BJ (cell line): ENCODE data around the gene TCL1A. TPM values are rescaled to one million over a fixed set of nuclear protein-coding genes. Genes with fewer than 3 reads are reported as not detected.

Experiments used
- CTCF ChIA-PET: fragments of 350-600 bp; formaldehyde crosslinking; extraction: SDS; loops from one replicate; lab custom pipeline; 2021; ENCODE audit warnings: antibody characterized with exemption, inconsistent platforms; lab: Yijun Ruan, JAX
- POLR2A ChIA-PET: fragments of 300-600 bp; sonication (Branson Sonifier 250); formaldehyde crosslinking; extraction: SDS; loops from one replicate; lab custom pipeline; 2021; ENCODE audit warnings: antibody characterized with exemption; lab: Charles Lee
- DNase-seq: peaks from one replicate; pipeline ENCODE4 v3.0.0-alpha.2; 2011; ENCODE audit warnings: low read depth
- H3K27me3 ChIP-seq: 2 replicates; pipeline ENCODE4 v1.6.0; 2011; ENCODE audit warnings: low read length; ENCODE audit not compliant: control insufficient read depth, insufficient read depth
- H3K36me3 ChIP-seq: 2 replicates; pipeline ENCODE4 v1.5.1; 2011; ENCODE audit warnings: low read length; ENCODE audit not compliant: control insufficient read depth, insufficient read depth
- H3K4me3 ChIP-seq: 2 replicates; pipeline ENCODE4 v1.5.1; 2011; ENCODE audit warnings: low read depth, mild to moderate bottlenecking, control low read depth, low read length
- polyA plus RNA-seq: library from polyadenylated mRNA; depleted of rRNA; stranded (reverse); fragments of >200 nt; gene quantifications from 2 replicates; pipeline ENCODE4 v1.2.3, GENCODE V29; 2011
- TF ChIP-seq, protein P1 (sequence below): IDR thresholded peaks from 2 replicates; pipeline ENCODE4 v1.5.1; 2011; ENCODE audit warnings: low read depth, mild to moderate bottlenecking, control low read depth, inconsistent platforms, low read length, moderate library complexity; ENCODE audit not compliant: insufficient read depth

The TCL1A gene
- polyA plus RNA-seq, 1 experiment = not detected

DNA sequence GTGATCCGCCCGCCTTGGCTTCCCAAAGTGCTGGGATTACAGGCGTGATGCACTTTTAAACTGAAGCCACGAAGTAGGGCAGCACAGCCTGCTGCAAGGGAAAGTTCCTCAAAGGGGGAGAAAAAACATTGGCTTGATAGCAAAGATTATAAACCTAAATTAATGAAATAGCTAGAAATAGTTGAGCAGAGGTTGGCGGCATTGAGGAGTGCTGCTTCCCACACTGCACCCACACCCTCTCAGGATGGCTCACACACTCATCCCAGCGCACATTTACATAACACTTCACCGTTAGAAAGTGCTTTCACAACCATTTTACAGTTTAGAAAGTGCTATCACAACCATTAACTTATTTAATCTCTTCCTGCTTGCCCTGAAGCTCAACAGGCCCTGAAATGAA is 44.4 kb upstream of the TCL1A start:
- Histone ChIP-seq H3K4me3 (no peak overlapping the region), H3K27me3 (no peaks in the 10 kb centered on the region), H3K36me3 (no peaks in the 10 kb centered on the region)
- TF ChIP-seq, protein P1, sequence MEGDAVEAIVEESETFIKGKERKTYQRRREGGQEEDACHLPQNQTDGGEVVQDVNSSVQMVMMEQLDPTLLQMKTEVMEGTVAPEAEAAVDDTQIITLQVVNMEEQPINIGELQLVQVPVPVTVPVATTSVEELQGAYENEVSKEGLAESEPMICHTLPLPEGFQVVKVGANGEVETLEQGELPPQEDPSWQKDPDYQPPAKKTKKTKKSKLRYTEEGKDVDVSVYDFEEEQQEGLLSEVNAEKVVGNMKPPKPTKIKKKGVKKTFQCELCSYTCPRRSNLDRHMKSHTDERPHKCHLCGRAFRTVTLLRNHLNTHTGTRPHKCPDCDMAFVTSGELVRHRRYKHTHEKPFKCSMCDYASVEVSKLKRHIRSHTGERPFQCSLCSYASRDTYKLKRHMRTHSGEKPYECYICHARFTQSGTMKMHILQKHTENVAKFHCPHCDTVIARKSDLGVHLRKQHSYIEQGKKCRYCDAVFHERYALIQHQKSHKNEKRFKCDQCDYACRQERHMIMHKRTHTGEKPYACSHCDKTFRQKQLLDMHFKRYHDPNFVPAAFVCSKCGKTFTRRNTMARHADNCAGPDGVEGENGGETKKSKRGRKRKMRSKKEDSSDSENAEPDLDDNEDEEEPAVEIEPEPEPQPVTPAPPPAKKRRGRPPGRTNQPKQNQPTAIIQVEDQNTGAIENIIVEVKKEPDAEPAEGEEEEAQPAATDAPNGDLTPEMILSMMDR = no peak
- ChIA-PET CTCF (interaction anchor here (2.8 kb wide), 1 partner anchor 15 kb away, joined by 13 read pairs; no protein-coding TSS in a partner anchor), POLR2A (no interaction called here)
- DNase-seq = no peak

- ChIA-PET CTCF (interaction anchor here (2.8 kb wide), 1 partner anchor 17 kb away, joined by 13 read pairs; no protein-coding TSS in a partner anchor), POLR2A (no interaction called here)
- DNase-seq = no peak
Measured at GRCh38 chr14:95756751-95757150, 42.8 kb upstream of the TCL1A start.

DNA sequence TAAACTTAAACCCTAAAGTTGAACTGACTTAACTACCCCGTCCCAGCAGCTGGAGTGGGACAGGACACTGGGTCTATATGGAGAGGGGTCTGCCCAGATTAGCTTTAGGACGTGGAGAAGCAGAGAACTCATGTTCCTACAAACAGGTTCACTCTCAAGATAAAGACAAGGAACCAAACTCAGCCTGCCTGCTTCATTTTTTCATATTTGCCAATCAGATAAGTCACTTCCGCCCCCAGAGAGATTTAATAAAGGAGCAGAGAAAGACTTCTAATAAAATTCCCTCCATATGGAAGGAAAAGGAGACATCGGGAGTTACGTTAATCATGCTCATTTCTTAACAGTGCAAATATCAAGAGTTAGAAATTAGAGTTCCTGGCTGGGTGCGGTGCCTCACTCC is 42.2 kb upstream of the TCL1A start:
- no peak overlapping the region for H3K4me3 ChIP-seq
- no peaks in the 10 kb centered on the region for H3K36me3 ChIP-seq
- ChIA-PET POLR2A (no interaction called here), CTCF (interaction anchor here (1.0 kb wide), 1 partner anchor 18 kb away, joined by 3 read pairs; no protein-coding TSS in a partner anchor)
- no peak for DNase-seq
- TF ChIP-seq, protein P1 = no peak
- no peaks in the 10 kb centered on the region for H3K27me3 ChIP-seq

More at GRCh38 chr14:95756751-95757150, 42.8 kb upstream of the TCL1A start:
- Histone ChIP-seq H3K27me3 (no peaks in the 10 kb centered on the region), H3K4me3 (no peak overlapping the region), H3K36me3 (no peaks in the 10 kb centered on the region)
- TF ChIP-seq, protein P1 = no peak

- ChIA-PET POLR2A (no interaction called here), CTCF (no interaction called here)
- TF ChIP-seq, protein P1 = no peak
- Histone ChIP-seq H3K27me3 (no peaks in the 10 kb centered on the region), H3K4me3 (no peak overlapping the region), H3K36me3 (no peaks in the 10 kb centered on the region)
- no peak for DNase-seq
Measured at GRCh38 chr14:95741781-95742180, 27.9 kb upstream of the TCL1A start.

- ChIA-PET CTCF (no interaction called here), POLR2A (no interaction called here)
- DNase-seq = no peak
Measured at GRCh38 chr14:95741038-95741490, 27.1 kb upstream of the TCL1A start.

More at GRCh38 chr14:95741038-95741490, 27.1 kb upstream of the TCL1A start:
- TF ChIP-seq, protein P1 = no peak
- Histone ChIP-seq H3K4me3 (no peak overlapping the region), H3K27me3 (no peaks in the 10 kb centered on the region), H3K36me3 (no peaks in the 10 kb centered on the region)
